ENCODE data around the gene NTNG2.

Gene NTNG2

GRCh38 chr9:132274861-132275260 lies 113.0 kb downstream of the NTNG2 start:
- H3K27ac ChIP-seq (ENCODE audit: extremely low read depth, low read depth, low read length), result no peak overlapping the region

GRCh38 chr9:132283165-132283564 lies 121.3 kb downstream of the NTNG2 start:
- POLR2A ChIA-PET, result no interaction called here
- H3K36me3 ChIP-seq (ENCODE audit: control insufficient read depth in 2 of 2, insufficient read depth in 1 of 2, low read length in 2 of 2), result peaks cover 63 to 90% of the 10 kb centered on the region in 2 experiments
- H3K27ac ChIP-seq (ENCODE audit: extremely low read depth, low read depth, low read length), result no peak overlapping the region
- CTCF ChIA-PET, result interaction anchor here (1.1 to 2.8 kb wide), 2 partner anchors 14 to 31 kb away, joined by 4 to 13 read pairs; no protein-coding TSS in a partner anchor
- H3K4me1 ChIP-seq (ENCODE audit: control insufficient read depth, insufficient read depth, low read length), result no peaks in the 10 kb centered on the region
- no peak overlapping the region for H3K4me3 ChIP-seq (ENCODE audit: low read depth, low read length)
- no peaks in the 10 kb centered on the region for H3K9me3 ChIP-seq (ENCODE audit: control insufficient read depth, insufficient read depth, low read depth, low read length)
- TF ChIP-seq ZNF157 (tag by site-specific recombination; IDR thresholded peaks at IDR 0.05) (no peak), ZNF610 (tag by site-specific recombination; IDR thresholded peaks at IDR 0.05; ENCODE audit: borderline replicate concordance) (no peak), ZNF670 (tag by site-specific recombination; IDR thresholded peaks at IDR 0.05; ENCODE audit: low read depth) (no peak)

More at GRCh38 chr9:132274861-132275260, 113.0 kb downstream of the NTNG2 start:
- no peak for TF ChIP-seq ZNF140 (tag by site-specific recombination; IDR thresholded peaks at IDR 0.05)
- TF ChIP-seq ZNF398 (tag by site-specific recombination; IDR thresholded peaks at IDR 0.05), result no peak
- TF ChIP-seq OVOL3 (tag by site-specific recombination; IDR thresholded peaks at IDR 0.05), result no peak
- no peak for TF ChIP-seq HOXC10 (CRISPR knock-in tag; IDR thresholded peaks at IDR 0.05)
- TF ChIP-seq YY1 (tag by site-specific recombination; IDR thresholded peaks at IDR 0.05), result no peak
- TF ChIP-seq MEIS1 (CRISPR knock-in tag; IDR thresholded peaks at IDR 0.05; ENCODE audit: borderline replicate concordance), result no peak
- H3K4me3 ChIP-seq (ENCODE audit: low read depth, low read length), result no peak overlapping the region
- ChIA-PET POLR2A (no interaction called here), CTCF (interaction anchor here (0.7 to 3.9 kb wide), 3 partner anchors 13 to 39 kb away, joined by 3 to 18 read pairs (median 3); no protein-coding TSS in a partner anchor)
- H3K4me1 ChIP-seq (ENCODE audit: control insufficient read depth, insufficient read depth, low read length), result no peaks in the 10 kb centered on the region
- H3K36me3 ChIP-seq (ENCODE audit: control insufficient read depth in 2 of 2, insufficient read depth in 1 of 2, low read length in 2 of 2), result peaks cover 58 to 96% of the 10 kb centered on the region in 2 experiments
- no peaks in the 10 kb centered on the region for H3K9me3 ChIP-seq (ENCODE audit: control insufficient read depth, insufficient read depth, low read depth, low read length)

GRCh38 chr9:132283863-132284262 lies 122.0 kb downstream of the NTNG2 start:
- POLR2A ChIA-PET, result no interaction called here
- no peak overlapping the region for H3K4me3 ChIP-seq (ENCODE audit: low read depth, low read length)
- H3K36me3 ChIP-seq (ENCODE audit: control insufficient read depth in 2 of 2, insufficient read depth in 1 of 2, low read length in 2 of 2), result peaks cover 63 to 90% of the 10 kb centered on the region in 2 experiments
- CTCF ChIA-PET, result interaction anchor here (0.6 to 2.8 kb wide), 5 partner anchors 10 to 291 kb away, joined by 3 to 13 read pairs (median 4); no protein-coding TSS in a partner anchor
- H3K4me1 ChIP-seq (ENCODE audit: control insufficient read depth, insufficient read depth, low read length), result peaks cover under 1% of the 10 kb centered on the region; the same call in 1 of the 2 replicates
- H3K9me3 ChIP-seq (ENCODE audit: control insufficient read depth, insufficient read depth, low read depth, low read length), result no peaks in the 10 kb centered on the region
- H3K27ac ChIP-seq (ENCODE audit: extremely low read depth, low read depth, low read length), result no peak overlapping the region
- TF ChIP-seq SALL2 (tag by site-specific recombination; IDR thresholded peaks at IDR 0.05; ENCODE audit: borderline replicate concordance) (no peak), ZNF132 (tag by site-specific recombination; IDR thresholded peaks at IDR 0.05; ENCODE audit: borderline replicate concordance) (no peak), ZNF16 (tag by site-specific recombination; IDR thresholded peaks at IDR 0.05; ENCODE audit: low read depth) (no peak), ZIC2 (tag by site-specific recombination; IDR thresholded peaks at IDR 0.05) (no peak), ZNF398 (tag by site-specific recombination; IDR thresholded peaks at IDR 0.05) (no peak), KLF1 (tag by site-specific recombination; IDR thresholded peaks at IDR 0.05) (no peak), ZNF645 (tag by site-specific recombination; IDR thresholded peaks at IDR 0.05) (no peak), ZSCAN18 (tag by site-specific recombination; IDR thresholded peaks at IDR 0.05) (no peak), BCL11B (tag by site-specific recombination; IDR thresholded peaks at IDR 0.05; ENCODE audit: low read depth) (no peak), PBX3 (CRISPR knock-in tag; IDR thresholded peaks at IDR 0.05) (no peak), ZNF514 (tag by site-specific recombination; IDR thresholded peaks at IDR 0.05) (no peak), ZNF670 (tag by site-specific recombination; IDR thresholded peaks at IDR 0.05; ENCODE audit: low read depth) (no peak), ZNF433 (tag by site-specific recombination; IDR thresholded peaks at IDR 0.05; ENCODE audit: low read depth) (no peak), ZNF654 (tag by site-specific recombination; IDR thresholded peaks at IDR 0.05; ENCODE audit: low read depth) (no peak), MEIS1 (CRISPR knock-in tag; IDR thresholded peaks at IDR 0.05; ENCODE audit: borderline replicate concordance) (no peak), SP3 (tag by site-specific recombination; IDR thresholded peaks at IDR 0.05) (no peak), ZNF664 (tag by site-specific recombination; IDR thresholded peaks at IDR 0.05) (no peak)
